ENCODE results near the gene COL4A2. TPM values are rescaled to one million over a fixed set of nuclear protein-coding genes. Genes with fewer than 3 reads are reported as not detected.

COL4A2 gene
- total RNA-seq, 1 experiment from 2014 or later, result 74.5 TPM

GRCh38 chr13:110390567-110390966 lies 83.5 kb downstream of the COL4A2 start:
- TF ChIP-seq EZH2 (IDR thresholded peaks at IDR 0.05; ENCODE audit: low read length, unreplicated experiment), result no peak
- TF ChIP-seq EZH2phosphoT487 (IDR thresholded peaks at IDR 0.05; ENCODE audit: borderline replicate concordance, low read length), result no peak
- no peak for TF ChIP-seq CTCF (conservative IDR thresholded peaks at IDR 0.05; ENCODE audit: low read depth, low read length)
- H4K20me1 ChIP-seq (ENCODE audit: low read length), result no peaks in the 10 kb centered on the region
- peaks cover 20% of the 10 kb centered on the region for H3K4me1 ChIP-seq (ENCODE audit: insufficient read depth, low read length)
- BruUV-seq (replicated peaks), result no TSS peak
- H3K4me2 ChIP-seq (ENCODE audit: low read length), result peak overlapping the region; percentile 53
- H3K79me2 ChIP-seq (ENCODE audit: low read length), result peaks cover 11% of the 10 kb centered on the region
- ATAC-seq (peak; percentile 97), DNase-seq (peak; percentile 89)
- H2AFZ ChIP-seq (ENCODE audit: low read length), result no peak overlapping the region
- no peaks in the 10 kb centered on the region for H3K9me2 ChIP-seq (replicated peaks; ENCODE audit: low read length)
- H3K27ac ChIP-seq (ENCODE audit: low read length), result peak overlapping the region; percentile 97
- ChIA-PET POLR2A (ENCODE audit: unreplicated experiment) (no interaction called here), CTCF (no interaction called here)
- no peak overlapping the region for H3K4me3 ChIP-seq (ENCODE audit: low read length)
- H3K9ac ChIP-seq (ENCODE audit: low read length), result peak overlapping the region; percentile 86
- no peaks in the 10 kb centered on the region for H3F3A ChIP-seq (ENCODE audit: low read length, unreplicated experiment)
- intact Hi-C loops (cut with micrococcal nuclease), result loop anchor here (1.0 to 2.0 kb wide), 2 partner anchors 8 to 44 kb away; no protein-coding TSS in a partner anchor
- no peaks in the 10 kb centered on the region for H3K27me3 ChIP-seq (ENCODE audit: low read length)
- H3K9me3 ChIP-seq (ENCODE audit: low read length), result no peaks in the 10 kb centered on the region
- peaks cover 5% of the 10 kb centered on the region; the same call in 1 of the 2 replicates for H3K36me3 ChIP-seq (ENCODE audit: low read depth, low read length)

- CTCF ChIA-PET, result no interaction called here
- POLR2A ChIA-PET (ENCODE audit: unreplicated experiment), result no interaction called here
- H3K27ac ChIP-seq (ENCODE audit: low read length), result peak overlapping the region; percentile 97
- H3K4me3 ChIP-seq (ENCODE audit: low read length), result no peak overlapping the region
- ATAC-seq (no peak), DNase-seq (peak; percentile 16)
- peaks cover 27% of the 10 kb centered on the region for H3K4me1 ChIP-seq (ENCODE audit: insufficient read depth, low read length)
- no peaks in the 10 kb centered on the region for H3K27me3 ChIP-seq (ENCODE audit: low read length)
- no peaks in the 10 kb centered on the region for H4K20me1 ChIP-seq (ENCODE audit: low read length)
- TF ChIP-seq EZH2phosphoT487 (IDR thresholded peaks at IDR 0.05; ENCODE audit: borderline replicate concordance, low read length) (no peak), EZH2 (IDR thresholded peaks at IDR 0.05; ENCODE audit: low read length, unreplicated experiment) (no peak), CTCF (conservative IDR thresholded peaks at IDR 0.05; ENCODE audit: low read depth, low read length) (no peak)
- H3K9me2 ChIP-seq (replicated peaks; ENCODE audit: low read length), result no peaks in the 10 kb centered on the region
- H3K9ac ChIP-seq (ENCODE audit: low read length), result peak overlapping the region; percentile 80
- H3K36me3 ChIP-seq (ENCODE audit: low read depth, low read length), result peaks cover 5% of the 10 kb centered on the region; the same call in 1 of the 2 replicates
- intact Hi-C loops (cut with micrococcal nuclease), result loop anchor here (2.0 kb wide), 1 partner anchor 44 kb away; no protein-coding TSS in a partner anchor
- H2AFZ ChIP-seq (ENCODE audit: low read length), result no peak overlapping the region
- H3F3A ChIP-seq (ENCODE audit: low read length, unreplicated experiment), result peaks cover 2% of the 10 kb centered on the region
- H3K79me2 ChIP-seq (ENCODE audit: low read length), result peaks cover 11% of the 10 kb centered on the region
- no peaks in the 10 kb centered on the region for H3K9me3 ChIP-seq (ENCODE audit: low read length)
- H3K4me2 ChIP-seq (ENCODE audit: low read length), result peak overlapping the region; percentile 31; the same call in 1 of the 2 replicates
- no TSS peak for BruUV-seq (replicated peaks)
Measured at GRCh38 chr13:110391273-110391672, 84.2 kb downstream of the COL4A2 start.

- ChIA-PET POLR2A (ENCODE audit: unreplicated experiment) (no interaction called here), CTCF (no interaction called here)
- no peak overlapping the region for H3K9ac ChIP-seq (ENCODE audit: low read length)
Measured at GRCh38 chr13:110392510-110393240, 85.6 kb downstream of the COL4A2 start.

More at GRCh38 chr13:110392510-110393240, 85.6 kb downstream of the COL4A2 start:
- H3K9me3 ChIP-seq (ENCODE audit: low read length), result no peaks in the 10 kb centered on the region
- H3K4me2 ChIP-seq (ENCODE audit: low read length), result no peak overlapping the region
- no peak overlapping the region for H2AFZ ChIP-seq (ENCODE audit: low read length)
- H3F3A ChIP-seq (ENCODE audit: low read length, unreplicated experiment), result peaks cover 9% of the 10 kb centered on the region
- TF ChIP-seq EZH2phosphoT487 (IDR thresholded peaks at IDR 0.05; ENCODE audit: borderline replicate concordance, low read length), result no peak
- no peak for TF ChIP-seq EZH2 (IDR thresholded peaks at IDR 0.05; ENCODE audit: low read length, unreplicated experiment)
- TF ChIP-seq CTCF (conservative IDR thresholded peaks at IDR 0.05; ENCODE audit: low read depth, low read length), result no peak
- no peaks in the 10 kb centered on the region for H4K20me1 ChIP-seq (ENCODE audit: low read length)
- no peak overlapping the region for H3K4me3 ChIP-seq (ENCODE audit: low read length)
- no TSS peak for BruUV-seq (replicated peaks)
- H3K9me2 ChIP-seq (replicated peaks; ENCODE audit: low read length), result no peaks in the 10 kb centered on the region
- DNase-seq (no peak), ATAC-seq (no peak)
- H3K27me3 ChIP-seq (ENCODE audit: low read length), result no peaks in the 10 kb centered on the region
- H3K79me2 ChIP-seq (ENCODE audit: low read length), result peaks cover 11% of the 10 kb centered on the region
- intact Hi-C loops (cut with micrococcal nuclease), result no loop called here
- H3K36me3 ChIP-seq (ENCODE audit: low read depth, low read length), result peaks cover 5% of the 10 kb centered on the region; the same call in 1 of the 2 replicates
- peak overlapping the region; percentile 97; the same call in 1 of the 2 replicates for H3K27ac ChIP-seq (ENCODE audit: low read length)
- H3K4me1 ChIP-seq (ENCODE audit: insufficient read depth, low read length), result peaks cover 38% of the 10 kb centered on the region
